ENCODE data around the gene LACTB. TPM values are rescaled to one million over a fixed set of nuclear protein-coding genes. Genes with fewer than 3 reads are reported as not detected.
A peak's percentile ranks its signal among the peaks of the same experiment; 100 is the strongest.
"Not testable (repeated sequence)": the region's sequence is repeated elsewhere in the genome, so short reads cannot be mapped to it uniquely, and the experiment has no call there.

Gene LACTB
- total and polyA plus RNA-seq, 2 experiments from 2014 or later: 15.2 to 20.9 TPM

GRCh38 chr15:63098901-63099300 lies 22.8 kb upstream of the LACTB start:
- not testable (repeated sequence) for H4K20me1 ChIP-seq (replicated peaks; ENCODE audit: insufficient read depth); H3K27ac ChIP-seq (ENCODE audit: low read depth); H3K27ac Mint-ChIP-seq; H3K4me1 ChIP-seq (ENCODE audit: insufficient read depth); ATAC-seq; DNase-seq (ENCODE audit: low spot score); H3K79me2 ChIP-seq (replicated peaks; ENCODE audit: insufficient read depth); H3K4me3 Mint-ChIP-seq; H3K4me2 ChIP-seq; H3K4me1 Mint-ChIP-seq; H3K27me3 Mint-ChIP-seq (ENCODE audit: insufficient read depth, low read depth, poor library complexity); H2AFZ ChIP-seq; H3K36me3 ChIP-seq (ENCODE audit: insufficient read depth); H3K9me2 ChIP-seq (ENCODE audit: insufficient read depth); H3K27me3 ChIP-seq (ENCODE audit: insufficient read depth); H3F3A ChIP-seq (replicated peaks; ENCODE audit: low read depth); H3K4me3 ChIP-seq
- Mint-ChIP-seq H3K36me3 (ENCODE audit: low read depth) (peaks cover 12% of the 10 kb centered on the region; the same call in 2 of the 3 replicates), H3K9me3 (peaks cover 30% of the 10 kb centered on the region)

- not testable (repeated sequence) for H3K4me1 Mint-ChIP-seq; ATAC-seq; H3K27ac Mint-ChIP-seq; H3K79me2 ChIP-seq (replicated peaks; ENCODE audit: insufficient read depth); DNase-seq (ENCODE audit: low spot score); H3K4me2 ChIP-seq; H3K27me3 Mint-ChIP-seq (ENCODE audit: insufficient read depth, low read depth, poor library complexity); H4K20me1 ChIP-seq (replicated peaks; ENCODE audit: insufficient read depth); H3K27me3 ChIP-seq (ENCODE audit: insufficient read depth); H3K4me1 ChIP-seq (ENCODE audit: insufficient read depth); H3K4me3 ChIP-seq; H3K4me3 Mint-ChIP-seq; H3K27ac ChIP-seq (ENCODE audit: low read depth); H3F3A ChIP-seq (replicated peaks; ENCODE audit: low read depth); H3K36me3 ChIP-seq (ENCODE audit: insufficient read depth); H2AFZ ChIP-seq; H3K9me2 ChIP-seq (ENCODE audit: insufficient read depth)
- peaks cover 30% of the 10 kb centered on the region for H3K9me3 Mint-ChIP-seq
- peaks cover 12% of the 10 kb centered on the region; the same call in 2 of the 3 replicates for H3K36me3 Mint-ChIP-seq (ENCODE audit: low read depth)
These were observed 22.1 kb upstream of the LACTB start for GRCh38 chr15:63099581-63099980.

- no peaks in the 10 kb centered on the region for H3K4me1 Mint-ChIP-seq
- Histone ChIP-seq H2AFZ (0 out of 2 replicates have a peak overlapping the region, but pooled peaks have one; percentile 2), H3K9me2 (ENCODE audit: insufficient read depth) (no peaks in the 10 kb centered on the region), H4K20me1 (replicated peaks; ENCODE audit: insufficient read depth) (no peaks in the 10 kb centered on the region), H3K36me3 (ENCODE audit: insufficient read depth) (no peaks in the 10 kb centered on the region), H3K27ac (ENCODE audit: low read depth) (no peak overlapping the region), H3K4me1 (ENCODE audit: insufficient read depth) (no peaks in the 10 kb centered on the region), H3K4me3 (no peak overlapping the region), H3F3A (replicated peaks; ENCODE audit: low read depth) (no peaks in the 10 kb centered on the region), H3K4me2 (no peak overlapping the region), H3K27me3 (ENCODE audit: insufficient read depth) (no peaks in the 10 kb centered on the region), H3K79me2 (replicated peaks; ENCODE audit: insufficient read depth) (no peaks in the 10 kb centered on the region)
- ATAC-seq (no peak), DNase-seq (ENCODE audit: low spot score) (no peak)
- no peak for TF ChIP-seq CREB1 (CRISPR knock-in tag; IDR thresholded peaks at IDR 0.05; ENCODE audit: low read depth)
- no peak overlapping the region for H3K27ac Mint-ChIP-seq
- H3K9me3 Mint-ChIP-seq: peaks cover 19% of the 10 kb centered on the region
- peaks cover 9% of the 10 kb centered on the region; the same call in 2 of the 3 replicates for H3K36me3 Mint-ChIP-seq (ENCODE audit: low read depth)
- H3K27me3 Mint-ChIP-seq (ENCODE audit: insufficient read depth, low read depth, poor library complexity): no peaks in the 10 kb centered on the region
- no peak overlapping the region for H3K4me3 Mint-ChIP-seq
These were observed 18.2 kb upstream of the LACTB start for GRCh38 chr15:63103416-63103815.

- Mint-ChIP-seq H3K4me3 (no peak overlapping the region), H3K27me3 (ENCODE audit: insufficient read depth, low read depth, poor library complexity) (no peaks in the 10 kb centered on the region), H3K9me3 (peaks cover 15% of the 10 kb centered on the region), H3K27ac (no peak overlapping the region), H3K36me3 (ENCODE audit: low read depth) (peaks cover 5% of the 10 kb centered on the region; the same call in 2 of the 3 replicates), H3K4me1 (no peaks in the 10 kb centered on the region)
- no peak for DNase-seq (ENCODE audit: low spot score)
- Histone ChIP-seq H3K79me2 (replicated peaks; ENCODE audit: insufficient read depth) (no peaks in the 10 kb centered on the region), H4K20me1 (replicated peaks; ENCODE audit: insufficient read depth) (no peaks in the 10 kb centered on the region), H3K27me3 (ENCODE audit: insufficient read depth) (no peaks in the 10 kb centered on the region), H3K9me2 (ENCODE audit: insufficient read depth) (no peaks in the 10 kb centered on the region), H3K36me3 (ENCODE audit: insufficient read depth) (no peaks in the 10 kb centered on the region), H3K4me2 (no peak overlapping the region), H3K27ac (ENCODE audit: low read depth) (no peak overlapping the region), H3F3A (replicated peaks; ENCODE audit: low read depth) (no peaks in the 10 kb centered on the region), H3K4me1 (ENCODE audit: insufficient read depth) (no peaks in the 10 kb centered on the region), H3K4me3 (no peak overlapping the region), H2AFZ (no peak overlapping the region)
- ATAC-seq: no peak
- TF ChIP-seq ZNF462 (CRISPR knock-in tag; IDR thresholded peaks at IDR 0.05) (no peak), JUNB (IDR thresholded peaks at IDR 0.05; ENCODE audit: unreplicated experiment) (no peak), EZH2phosphoT487 (IDR thresholded peaks at IDR 0.05; ENCODE audit: unreplicated experiment) (no peak), NANOG (IDR thresholded peaks at IDR 0.05; ENCODE audit: borderline replicate concordance) (no peak), EZH2 (IDR thresholded peaks at IDR 0.05; ENCODE audit: low read depth, unreplicated experiment) (no peak)
These were observed 16.9 kb upstream of the LACTB start for GRCh38 chr15:63104727-63105126.

Measured in GM23338 (cell line).